ENCODE data around the gene LTBP1.

LTBP1 gene

DNA sequence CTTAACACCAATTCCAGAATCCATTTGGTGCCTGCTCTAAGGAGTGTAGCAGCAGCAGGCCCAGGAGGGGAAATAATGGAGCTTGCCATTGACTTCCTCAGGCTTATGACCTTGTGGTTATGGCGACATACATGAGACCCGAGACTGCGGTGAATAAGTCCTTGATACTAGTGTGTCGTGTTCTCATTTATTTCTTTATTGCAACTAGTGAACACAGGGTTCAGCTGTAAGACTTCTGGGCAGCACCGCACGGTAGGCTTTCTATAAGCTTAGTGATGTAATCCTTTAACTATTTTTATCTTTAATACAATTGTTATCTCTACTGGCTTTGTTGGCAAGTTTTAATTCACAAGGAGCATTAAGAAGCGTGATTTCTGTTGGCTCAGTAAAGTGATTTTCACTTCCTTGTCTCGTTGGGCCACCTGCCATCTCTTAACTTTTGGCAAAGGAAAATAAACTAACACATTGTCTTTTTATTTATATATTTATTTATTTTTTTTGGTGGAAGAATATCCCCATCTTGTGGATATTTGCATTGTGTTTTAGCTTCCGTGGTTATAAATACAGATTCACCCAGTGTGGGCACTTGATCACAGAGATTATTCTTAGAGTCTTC is 139.8 kb downstream of the LTBP1 start:
- no peak for DNase-seq (ENCODE audit: low spot score)
- H3K27me3 Mint-ChIP-seq (ENCODE audit: low read depth): peaks cover 9% of the 10 kb centered on the region
- H3K36me3 Mint-ChIP-seq (ENCODE audit: low read depth): no peaks in the 10 kb centered on the region
- no peak overlapping the region for H3K4me3 Mint-ChIP-seq
- H3K4me1 Mint-ChIP-seq (ENCODE audit: low read depth): peaks cover 4% of the 10 kb centered on the region
- H3K27ac Mint-ChIP-seq: no peak overlapping the region
- H3K9me3 Mint-ChIP-seq: no peaks in the 10 kb centered on the region

- H3K36me3 Mint-ChIP-seq (ENCODE audit: low read depth): no peaks in the 10 kb centered on the region
- H3K4me3 Mint-ChIP-seq: no peak overlapping the region
- H3K27ac Mint-ChIP-seq: no peak overlapping the region
- peaks cover 8% of the 10 kb centered on the region for H3K27me3 Mint-ChIP-seq (ENCODE audit: low read depth)
- no peaks in the 10 kb centered on the region for H3K4me1 Mint-ChIP-seq (ENCODE audit: low read depth)
- no peaks in the 10 kb centered on the region for H3K9me3 Mint-ChIP-seq
- DNase-seq (ENCODE audit: low spot score): no peak
Measured at GRCh38 chr2:33090553-33091134, 143.9 kb downstream of the LTBP1 start.

DNA sequence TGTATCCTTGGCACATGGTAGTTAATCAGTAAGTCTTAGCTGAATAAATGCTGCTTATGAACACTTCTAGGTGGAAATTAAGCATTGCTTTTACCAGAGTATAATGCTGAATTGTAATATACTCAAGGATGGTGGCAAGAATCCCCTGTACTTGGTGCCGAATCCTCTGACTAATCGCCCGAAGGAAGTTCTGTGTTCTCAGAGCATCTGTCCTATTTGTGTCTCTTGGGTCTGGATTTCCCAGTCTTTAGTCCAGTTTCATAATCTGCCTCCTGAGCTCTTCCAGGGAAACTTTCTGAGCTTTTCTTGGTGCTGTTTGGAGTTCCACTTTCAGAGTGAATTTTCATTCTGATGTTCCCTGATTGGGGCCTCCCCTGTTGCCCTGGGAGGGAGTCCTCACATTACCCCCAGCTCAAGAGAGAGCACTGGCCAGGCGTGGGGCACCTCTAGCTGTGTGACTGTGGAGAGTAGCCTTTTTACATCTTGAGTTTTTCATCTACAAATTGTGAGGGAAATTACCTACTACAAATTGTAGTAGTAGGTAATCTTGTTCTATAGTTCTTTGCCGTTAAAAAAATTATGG is 144.9 kb downstream of the LTBP1 start:
- Mint-ChIP-seq H3K36me3 (ENCODE audit: low read depth) (no peaks in the 10 kb centered on the region), H3K9me3 (no peaks in the 10 kb centered on the region), H3K4me1 (ENCODE audit: low read depth) (no peaks in the 10 kb centered on the region), H3K4me3 (no peak overlapping the region), H3K27ac (no peak overlapping the region), H3K27me3 (ENCODE audit: low read depth) (peaks cover 13% of the 10 kb centered on the region)
- DNase-seq (ENCODE audit: low spot score): no peak

- Mint-ChIP-seq H3K36me3 (ENCODE audit: low read depth) (no peaks in the 10 kb centered on the region), H3K4me3 (no peak overlapping the region), H3K4me1 (ENCODE audit: low read depth) (no peaks in the 10 kb centered on the region), H3K27me3 (ENCODE audit: low read depth) (peaks cover 15% of the 10 kb centered on the region), H3K9me3 (no peaks in the 10 kb centered on the region), H3K27ac (no peak overlapping the region)
- no peak for DNase-seq (ENCODE audit: low spot score)
Measured at GRCh38 chr2:33093283-33093993, 146.7 kb downstream of the LTBP1 start.

DNA sequence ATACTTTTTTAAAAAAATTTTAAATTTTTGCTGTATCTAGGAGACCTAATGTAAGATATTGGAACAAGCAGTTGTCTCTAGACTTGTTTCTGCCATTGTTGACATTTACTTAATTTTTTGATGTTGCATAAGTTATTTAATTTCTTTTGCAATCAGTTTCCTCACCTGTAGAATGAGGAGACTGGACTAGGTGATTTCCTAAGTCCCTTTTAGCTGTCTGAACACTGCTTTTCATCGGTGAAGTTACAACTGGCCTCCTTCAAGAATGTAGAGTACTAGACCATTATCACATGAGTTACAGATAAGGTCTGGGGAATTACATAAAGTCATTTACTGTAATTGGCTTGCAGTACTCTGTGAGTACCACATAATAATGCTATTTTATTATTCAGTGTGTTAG is 147.6 kb downstream of the LTBP1 start:
- no peaks in the 10 kb centered on the region for H3K36me3 Mint-ChIP-seq (ENCODE audit: low read depth)
- no peak overlapping the region for H3K4me3 Mint-ChIP-seq
- H3K9me3 Mint-ChIP-seq: no peaks in the 10 kb centered on the region
- no peaks in the 10 kb centered on the region for H3K4me1 Mint-ChIP-seq (ENCODE audit: low read depth)
- no peak overlapping the region for H3K27ac Mint-ChIP-seq
- DNase-seq (ENCODE audit: low spot score): no peak
- H3K27me3 Mint-ChIP-seq (ENCODE audit: low read depth): peaks cover 15% of the 10 kb centered on the region

GRCh38 chr2:33099989-33100388 is 153.2 kb downstream of the LTBP1 start:
- no peak for DNase-seq (ENCODE audit: low spot score)
- no peak overlapping the region for H3K4me3 Mint-ChIP-seq
- H3K27ac Mint-ChIP-seq: no peak overlapping the region
- H3K36me3 Mint-ChIP-seq (ENCODE audit: low read depth): no peaks in the 10 kb centered on the region
- no peaks in the 10 kb centered on the region for H3K4me1 Mint-ChIP-seq (ENCODE audit: low read depth)
- H3K9me3 Mint-ChIP-seq: no peaks in the 10 kb centered on the region
- H3K27me3 Mint-ChIP-seq (ENCODE audit: low read depth): peaks cover 19% of the 10 kb centered on the region

GRCh38 chr2:33100921-33101320 is 154.2 kb downstream of the LTBP1 start:
- Mint-ChIP-seq H3K4me1 (ENCODE audit: low read depth) (no peaks in the 10 kb centered on the region), H3K4me3 (no peak overlapping the region), H3K27me3 (ENCODE audit: low read depth) (peaks cover 15% of the 10 kb centered on the region), H3K36me3 (ENCODE audit: low read depth) (no peaks in the 10 kb centered on the region), H3K9me3 (no peaks in the 10 kb centered on the region), H3K27ac (no peak overlapping the region)
- DNase-seq (ENCODE audit: low spot score): no peak

- peaks cover 16% of the 10 kb centered on the region for H3K27me3 Mint-ChIP-seq (ENCODE audit: low read depth)
- no peaks in the 10 kb centered on the region for H3K9me3 Mint-ChIP-seq
- H3K36me3 Mint-ChIP-seq (ENCODE audit: low read depth): no peaks in the 10 kb centered on the region
- no peaks in the 10 kb centered on the region for H3K4me1 Mint-ChIP-seq (ENCODE audit: low read depth)
- no peak for DNase-seq (ENCODE audit: low spot score)
- H3K27ac Mint-ChIP-seq: no peak overlapping the region
- H3K4me3 Mint-ChIP-seq: no peak overlapping the region
Measured at GRCh38 chr2:33104052-33104623, 157.4 kb downstream of the LTBP1 start.

DNA sequence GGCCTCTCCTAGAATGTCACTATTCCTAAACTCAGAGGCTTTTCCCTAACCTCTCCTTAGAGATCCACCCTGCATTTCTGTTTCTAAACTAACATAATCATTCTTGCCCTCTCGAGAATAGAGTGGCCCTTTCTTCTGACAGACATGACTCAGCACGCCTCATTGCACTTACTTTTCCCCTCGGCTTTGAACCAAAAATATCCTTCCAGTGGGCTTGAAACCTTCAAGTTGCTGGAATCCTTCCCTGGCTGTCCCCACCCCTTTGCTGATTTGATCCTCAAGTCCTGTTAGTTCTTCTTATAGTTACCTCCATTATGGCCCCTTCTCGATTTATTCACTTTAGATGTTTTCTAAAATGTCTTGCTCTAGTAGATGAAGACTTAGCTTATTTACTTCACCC is 158.0 kb downstream of the LTBP1 start:
- Mint-ChIP-seq H3K4me3 (no peak overlapping the region), H3K27me3 (ENCODE audit: low read depth) (peaks cover 14% of the 10 kb centered on the region), H3K4me1 (ENCODE audit: low read depth) (no peaks in the 10 kb centered on the region), H3K9me3 (no peaks in the 10 kb centered on the region), H3K36me3 (ENCODE audit: low read depth) (no peaks in the 10 kb centered on the region), H3K27ac (no peak overlapping the region)
- DNase-seq (ENCODE audit: low spot score): no peak

- no peaks in the 10 kb centered on the region for H3K9me3 Mint-ChIP-seq
- DNase-seq (ENCODE audit: low spot score): no peak
- no peak overlapping the region for H3K27ac Mint-ChIP-seq
- H3K4me1 Mint-ChIP-seq (ENCODE audit: low read depth): no peaks in the 10 kb centered on the region
- H3K36me3 Mint-ChIP-seq (ENCODE audit: low read depth): no peaks in the 10 kb centered on the region
- no peak overlapping the region for H3K4me3 Mint-ChIP-seq
- H3K27me3 Mint-ChIP-seq (ENCODE audit: low read depth): peaks cover 13% of the 10 kb centered on the region
Measured at GRCh38 chr2:33106115-33106514, 159.4 kb downstream of the LTBP1 start.

DNA sequence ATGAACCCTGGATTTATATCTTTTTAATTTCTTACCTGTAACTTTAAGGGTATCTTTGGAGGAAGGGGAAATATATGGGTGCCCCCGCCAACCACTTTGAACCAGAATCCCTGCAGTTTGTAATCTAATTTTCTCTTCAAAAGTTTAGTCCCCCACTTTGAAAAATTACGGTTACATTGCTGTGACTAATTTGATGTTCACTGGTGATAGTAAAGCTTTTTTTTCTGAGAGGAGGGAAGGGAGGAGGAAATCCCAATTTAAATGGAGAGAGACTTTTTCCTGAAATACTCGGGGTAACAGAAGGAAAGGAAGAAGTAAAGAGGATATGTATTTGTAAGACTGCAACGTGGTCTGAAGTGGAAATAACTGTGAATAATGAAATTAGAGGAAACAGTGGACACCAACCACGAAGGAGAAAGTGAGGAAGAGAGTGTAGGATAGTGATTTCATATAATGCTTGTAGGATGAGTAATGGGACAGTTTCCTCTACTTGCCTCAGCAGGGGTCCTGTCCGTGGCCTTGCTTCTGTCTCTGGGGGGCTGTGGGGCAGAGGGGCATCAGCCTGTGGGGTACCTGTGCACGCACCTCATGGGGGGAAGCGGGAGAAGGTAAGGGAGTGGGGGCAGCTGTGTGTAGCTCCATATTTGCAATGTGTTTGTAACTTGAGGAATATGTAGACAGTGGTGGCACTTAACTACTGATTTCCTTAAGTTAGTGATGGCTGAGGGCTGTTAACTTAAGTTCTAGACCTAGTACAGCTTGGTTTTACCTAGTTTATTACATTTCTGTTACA is 161.1 kb downstream of the LTBP1 start:
- Mint-ChIP-seq H3K4me3 (no peak overlapping the region), H3K27me3 (ENCODE audit: low read depth) (peaks cover 11% of the 10 kb centered on the region), H3K27ac (no peak overlapping the region), H3K4me1 (ENCODE audit: low read depth) (no peaks in the 10 kb centered on the region), H3K9me3 (no peaks in the 10 kb centered on the region), H3K36me3 (ENCODE audit: low read depth) (no peaks in the 10 kb centered on the region)
- no peak for DNase-seq (ENCODE audit: low spot score)

- H3K27me3 Mint-ChIP-seq (ENCODE audit: low read depth): peaks cover 11% of the 10 kb centered on the region
- DNase-seq (ENCODE audit: low spot score): no peak
- H3K27ac Mint-ChIP-seq: no peak overlapping the region
- H3K4me3 Mint-ChIP-seq: no peak overlapping the region
- no peaks in the 10 kb centered on the region for H3K36me3 Mint-ChIP-seq (ENCODE audit: low read depth)
- H3K4me1 Mint-ChIP-seq (ENCODE audit: low read depth): no peaks in the 10 kb centered on the region
- no peaks in the 10 kb centered on the region for H3K9me3 Mint-ChIP-seq
Measured at GRCh38 chr2:33108483-33109443, 162.0 kb downstream of the LTBP1 start.

GRCh38 chr2:33110461-33110860 is 163.7 kb downstream of the LTBP1 start:
- H3K27me3 Mint-ChIP-seq (ENCODE audit: low read depth): peaks cover 9% of the 10 kb centered on the region
- no peaks in the 10 kb centered on the region for H3K4me1 Mint-ChIP-seq (ENCODE audit: low read depth)
- DNase-seq (ENCODE audit: low spot score): no peak
- no peak overlapping the region for H3K4me3 Mint-ChIP-seq
- H3K27ac Mint-ChIP-seq: no peak overlapping the region
- H3K9me3 Mint-ChIP-seq: no peaks in the 10 kb centered on the region
- H3K36me3 Mint-ChIP-seq (ENCODE audit: low read depth): no peaks in the 10 kb centered on the region
